Putamen (tissue), 1 donor: ENCODE measurements around the gene GNA14.
"Not testable (repeated sequence)": the region's sequence is repeated elsewhere in the genome, so short reads cannot be mapped to it uniquely, and the experiment has no call there.

Experiments
- DNase-seq: peaks from one replicate; pipeline ENCODE4 v3.0.0-alpha.2; 2016; ENCODE audit warnings: low spot score

Gene GNA14

DNA sequence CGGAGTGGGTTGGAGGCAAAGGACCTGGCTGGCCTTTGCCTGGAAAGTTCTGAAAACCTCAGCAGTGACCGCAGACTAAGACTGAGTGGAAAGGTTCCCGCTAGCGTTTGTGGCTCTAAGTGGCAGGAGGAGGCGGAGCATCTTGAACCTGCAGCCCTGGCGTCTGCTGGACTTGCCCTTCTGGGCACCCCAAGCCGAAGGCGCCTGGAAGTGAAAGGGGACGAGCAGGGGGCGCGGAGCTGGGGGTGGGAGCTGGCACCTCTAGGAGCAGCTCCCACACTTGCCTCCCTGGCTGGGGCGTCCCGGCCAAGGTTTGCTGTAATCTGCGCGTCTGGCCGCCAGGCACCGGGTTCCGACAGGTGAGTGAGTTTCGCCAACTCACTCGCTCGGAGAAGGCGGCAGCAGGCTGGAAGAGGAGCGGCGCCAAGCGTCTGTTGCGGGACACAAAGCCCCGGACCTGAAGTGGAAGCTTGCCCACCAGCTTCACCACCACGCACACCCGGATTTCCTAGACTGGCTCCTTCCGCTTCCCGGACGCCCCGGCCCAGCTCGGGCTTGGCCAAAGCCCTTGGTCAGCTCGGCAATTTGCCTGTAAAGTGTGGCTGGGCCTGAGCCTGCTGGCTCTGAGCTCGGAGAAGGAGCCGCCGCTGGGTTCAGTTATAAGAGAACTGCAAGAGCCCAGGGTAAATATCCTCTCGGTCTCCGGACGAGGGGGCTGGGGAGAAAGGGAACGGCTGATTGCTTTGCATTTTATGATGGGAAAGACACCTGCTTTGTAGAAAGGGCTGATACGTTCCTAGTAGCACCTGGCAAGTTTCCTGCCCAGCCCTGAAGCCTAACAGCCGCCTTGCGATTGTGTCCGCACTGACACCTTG lies at the start of gene GNA14:
Gene GNA14, minus strand, starts transcription at position 89 of the 875 bp plus-strand sequence. CDS start 529 bp downstream, outside the sequence.
- DNase-seq, result no peak

DNA sequence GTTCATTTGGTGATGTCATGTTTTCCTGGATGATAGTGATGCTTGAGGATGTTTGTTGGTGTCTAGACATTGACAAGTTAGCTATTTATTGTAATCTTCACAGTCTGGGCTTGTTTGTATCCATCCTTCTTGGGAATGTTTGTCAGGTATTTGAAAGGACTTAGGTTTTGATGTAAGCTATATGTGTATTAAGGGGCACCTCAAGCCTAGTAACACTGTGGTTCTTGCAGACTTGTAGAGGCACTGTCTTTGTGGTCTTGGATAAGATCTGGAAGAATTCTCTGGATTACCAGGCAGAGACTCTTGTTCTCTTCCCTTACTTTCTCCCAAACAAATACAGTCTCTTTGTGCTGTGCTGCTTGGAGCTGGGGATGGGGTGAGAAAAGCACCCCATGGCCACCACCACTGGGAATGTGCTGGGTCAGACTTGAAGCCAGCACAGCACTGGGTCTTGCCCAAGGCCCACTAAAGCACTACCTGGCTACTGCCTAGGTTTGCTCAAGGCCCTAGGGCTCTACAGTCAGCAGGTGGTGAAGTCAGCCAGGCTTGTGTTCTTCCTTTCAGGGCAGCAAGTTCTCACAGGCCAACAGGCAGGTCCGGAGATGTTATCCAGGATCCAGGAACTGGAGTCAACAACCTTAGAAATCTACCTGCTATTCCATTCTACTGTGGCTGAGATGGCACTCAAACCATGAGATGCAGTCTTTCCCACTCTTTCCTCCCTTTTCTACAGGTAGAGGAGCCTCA lies 49.3 kb upstream of the GNA14 start:
- no peak for DNase-seq

DNA sequence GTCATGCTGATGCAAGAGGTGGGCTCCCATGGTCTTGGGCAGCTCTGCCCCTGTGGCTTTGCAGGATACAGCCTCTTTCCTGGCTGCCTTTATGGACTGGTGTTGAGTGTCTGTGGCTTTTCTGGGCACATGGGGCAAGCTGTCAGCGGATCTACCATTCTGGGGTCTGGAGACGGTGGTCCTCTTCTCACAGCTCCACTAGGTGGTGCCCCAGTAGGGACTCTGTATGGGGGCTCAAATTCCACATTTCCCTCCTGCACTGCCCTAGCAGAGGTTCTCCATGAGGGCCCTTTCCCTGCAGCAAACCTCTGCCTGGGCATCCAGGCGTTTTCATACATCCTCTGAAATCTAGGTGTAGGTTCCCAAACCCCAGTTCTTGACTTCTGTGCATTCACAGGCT lies 42.6 kb upstream of the GNA14 start:
- not testable (repeated sequence) for DNase-seq

DNA sequence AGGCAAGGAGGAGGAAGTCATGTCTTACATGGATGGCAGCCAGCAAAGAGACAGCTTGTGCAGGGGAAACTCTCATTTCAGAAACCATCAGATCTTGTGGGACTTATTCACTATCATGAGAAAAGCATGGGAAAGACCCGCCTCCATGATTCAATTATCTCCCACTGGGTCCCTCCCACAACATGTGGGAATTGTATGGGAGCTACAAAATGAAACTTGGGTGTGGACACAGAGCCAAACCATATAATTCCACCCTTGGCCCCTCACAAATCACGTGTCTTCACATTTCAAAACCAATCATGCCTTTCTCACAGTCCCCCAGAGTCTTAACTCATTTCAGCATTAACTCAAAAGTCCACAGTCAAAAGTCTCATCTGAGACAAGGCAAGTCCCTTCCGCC lies 42.0 kb upstream of the GNA14 start:
- DNase-seq, result not testable (repeated sequence)

DNA sequence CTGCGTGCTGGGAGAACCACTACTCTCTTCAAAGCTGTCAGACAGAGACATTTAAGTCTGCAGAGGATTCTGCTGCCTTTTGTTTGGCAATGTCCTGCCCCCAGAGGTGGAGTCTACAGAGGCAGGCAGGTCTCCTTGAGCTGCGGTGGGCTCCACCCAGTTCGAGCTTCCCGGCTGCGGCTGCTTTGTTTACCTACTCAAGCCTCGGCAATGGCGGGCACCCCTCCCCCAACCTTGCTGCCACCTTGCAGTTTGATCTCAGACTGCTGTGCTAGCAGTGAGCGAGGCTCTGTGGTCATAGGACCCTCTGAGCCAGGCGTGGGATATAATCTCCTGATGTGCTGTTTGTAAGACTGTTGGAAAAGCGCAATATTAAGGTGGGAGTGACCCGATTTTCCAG lies 39.6 kb upstream of the GNA14 start:
- DNase-seq, result not testable (repeated sequence)

DNA sequence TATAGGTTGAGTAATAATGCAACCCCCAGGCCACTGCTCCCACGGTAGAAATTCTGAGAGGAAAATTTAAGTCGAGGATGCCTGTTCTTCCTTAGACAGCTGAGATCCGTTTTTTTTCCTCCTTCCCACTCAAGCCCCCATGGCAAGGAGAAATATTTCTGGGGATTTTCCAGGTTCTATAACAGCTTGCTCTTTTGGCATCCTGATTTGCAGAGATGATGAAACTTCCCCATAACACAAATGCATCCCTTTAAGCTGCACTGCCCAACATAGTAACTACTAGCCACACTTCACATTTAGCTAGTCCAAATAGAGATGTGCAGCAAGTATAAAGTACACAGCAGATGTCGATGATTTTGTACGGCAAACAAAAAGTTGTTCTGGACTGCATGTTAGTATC lies 32.5 kb upstream of the GNA14 start:
- DNase-seq, result no peak

DNA sequence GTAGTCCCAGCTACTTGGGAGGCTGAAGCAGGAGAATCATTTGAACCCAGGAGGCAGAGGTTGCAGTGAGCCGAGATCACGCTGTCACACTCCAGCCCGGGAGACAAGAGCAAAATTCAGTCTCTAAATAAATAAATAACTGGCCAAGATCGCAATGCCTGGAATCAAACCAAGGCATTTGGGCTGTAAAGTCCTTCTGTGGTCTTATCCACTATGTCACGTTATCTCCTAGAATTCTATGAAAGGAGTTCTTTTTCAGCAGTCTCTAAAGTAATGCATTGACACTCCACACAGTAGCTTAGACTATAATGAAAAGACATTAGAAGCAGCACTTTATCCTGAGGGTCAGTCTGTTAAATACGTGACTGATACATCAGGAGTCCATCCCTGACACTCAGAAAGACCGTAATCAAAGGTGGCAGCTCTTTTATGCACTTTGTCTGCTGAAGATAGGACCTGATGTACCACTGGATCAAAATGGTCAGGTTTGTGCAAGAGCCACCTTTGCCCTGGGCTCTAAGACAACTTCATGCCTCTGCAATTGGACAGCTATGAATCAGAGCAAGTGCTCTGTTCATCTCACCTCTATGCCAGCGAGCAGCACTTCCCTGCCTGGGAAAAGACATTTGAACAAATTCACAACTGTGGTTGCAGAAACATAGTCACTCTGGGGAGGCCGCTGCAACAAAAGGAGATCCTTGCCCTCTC lies 31.7 kb upstream of the GNA14 start:
- no peak for DNase-seq

DNA sequence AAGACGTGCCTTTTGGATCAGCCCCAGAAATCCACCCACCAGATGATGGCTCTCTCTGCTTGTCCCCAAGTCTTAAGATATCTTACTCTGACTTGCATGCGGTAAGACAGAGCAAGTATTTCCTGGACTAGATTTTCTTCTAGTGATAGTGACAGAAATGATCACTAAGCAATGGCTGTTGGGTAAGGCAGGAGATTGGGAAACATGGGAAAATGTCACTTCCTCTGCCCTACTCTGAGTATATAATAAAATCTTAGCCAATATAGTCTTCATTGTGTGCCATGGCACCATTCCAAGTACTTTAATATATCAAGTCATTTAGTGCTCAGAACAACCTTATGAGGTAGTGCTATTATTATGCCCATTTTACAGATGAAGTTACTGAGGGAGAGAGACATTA lies 31.0 kb upstream of the GNA14 start:
- DNase-seq, result no peak

DNA sequence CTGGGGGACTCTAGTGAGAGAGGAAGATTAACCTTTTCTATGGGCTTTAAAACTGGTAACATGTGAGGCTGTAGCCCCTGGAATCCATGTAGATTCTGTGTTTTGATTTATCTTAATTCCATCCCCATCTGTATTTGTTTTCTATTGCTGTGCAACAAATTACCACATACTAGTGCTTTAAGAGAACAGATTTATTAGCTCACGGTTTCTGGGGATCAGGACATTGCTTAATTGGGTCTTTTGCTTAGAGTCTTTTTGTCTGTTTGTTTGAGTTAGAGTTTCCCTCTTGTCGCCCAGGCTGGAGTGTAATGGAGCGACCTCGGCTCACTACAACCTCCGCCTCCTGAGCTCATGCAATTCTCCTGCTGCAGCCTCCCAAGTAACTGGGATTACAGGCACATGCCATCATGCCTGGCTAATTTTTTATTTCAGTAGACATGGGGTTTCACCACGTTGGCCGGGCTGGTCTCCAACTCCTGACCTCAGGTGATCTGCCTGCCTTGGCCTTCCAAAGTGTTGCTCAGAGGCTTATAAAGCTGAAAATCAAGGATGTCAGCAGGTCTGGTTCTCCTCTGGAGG lies 29.9 kb upstream of the GNA14 start:
- DNase-seq, result no peak

DNA sequence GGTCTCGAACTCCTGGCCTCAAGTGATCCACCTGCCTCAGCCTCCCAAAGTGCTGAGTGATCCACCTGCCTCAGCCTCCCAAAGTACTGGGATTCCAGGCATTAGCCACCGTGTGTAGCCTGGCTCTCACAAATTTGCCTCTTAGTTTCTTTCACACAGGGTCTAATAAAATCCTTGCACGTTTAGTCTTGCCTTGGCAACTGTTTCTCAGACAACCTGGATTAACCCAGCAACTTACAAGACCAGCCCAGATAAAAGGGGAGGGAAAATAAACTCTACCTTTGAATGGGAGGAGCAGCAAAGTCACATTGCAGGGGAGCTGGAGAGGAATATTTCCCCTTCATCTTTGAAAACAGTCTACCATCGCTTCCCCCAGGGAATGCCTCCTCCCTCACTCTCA lies 29.3 kb upstream of the GNA14 start:
- no peak for DNase-seq

DNA sequence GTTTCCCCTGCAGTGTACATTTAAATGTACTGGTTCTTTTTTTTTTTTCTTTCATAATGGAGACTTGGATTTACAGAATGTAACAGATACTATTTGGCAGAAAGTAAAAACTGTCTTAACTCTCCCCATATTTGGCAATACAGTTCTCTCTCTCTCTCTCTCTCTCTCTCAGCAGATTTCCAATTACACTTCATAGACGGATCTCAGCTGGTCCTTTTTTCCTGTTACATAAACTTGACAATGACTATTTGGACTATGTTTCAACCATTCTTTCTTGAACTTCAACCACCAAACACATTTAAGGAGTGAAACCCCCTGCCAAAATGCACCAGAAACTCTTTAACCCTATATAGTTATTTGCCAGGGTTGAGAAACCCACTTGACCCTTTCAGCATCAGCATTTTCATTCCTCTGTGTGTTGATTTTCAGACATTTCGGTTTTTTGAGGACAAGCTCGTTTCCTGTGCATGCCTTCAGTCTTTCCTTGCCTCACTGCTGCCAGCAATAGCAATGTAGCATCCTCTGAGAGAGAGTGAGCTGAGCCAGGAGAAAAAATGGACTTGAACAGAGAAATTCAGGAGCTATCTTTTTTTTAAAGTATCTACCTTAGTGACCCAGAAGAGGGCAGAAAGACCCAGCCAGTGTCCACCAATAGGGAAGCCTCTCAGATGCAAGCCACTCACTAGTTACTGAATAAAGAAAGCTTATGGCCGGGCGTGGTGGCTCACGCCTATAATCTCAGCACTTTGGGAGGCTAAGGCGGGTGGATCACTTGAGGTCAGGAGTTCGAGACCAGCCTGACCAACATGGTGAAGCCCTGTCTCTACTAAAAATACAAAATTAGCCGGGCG lies 26.0 kb upstream of the GNA14 start:
- DNase-seq, result no peak

DNA sequence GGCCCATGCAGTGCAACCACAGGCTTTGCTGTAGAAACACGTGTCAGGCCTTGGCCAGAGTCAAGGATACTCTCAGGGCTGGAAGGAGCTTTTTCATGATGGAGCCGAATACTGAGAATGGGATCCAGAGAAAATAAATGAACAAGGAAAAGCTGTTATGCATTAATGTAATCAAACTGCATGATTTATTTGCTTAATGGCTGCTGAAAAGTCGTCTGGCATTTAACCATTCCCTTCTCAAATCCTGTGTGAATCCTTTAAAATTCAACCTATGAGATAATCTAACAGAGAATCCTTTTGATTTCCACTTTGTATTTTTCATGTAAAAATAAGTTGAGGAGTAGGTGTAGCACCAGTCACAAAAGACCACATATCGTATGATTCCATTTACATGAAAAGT lies 24.1 kb upstream of the GNA14 start:
- no peak for DNase-seq

DNA sequence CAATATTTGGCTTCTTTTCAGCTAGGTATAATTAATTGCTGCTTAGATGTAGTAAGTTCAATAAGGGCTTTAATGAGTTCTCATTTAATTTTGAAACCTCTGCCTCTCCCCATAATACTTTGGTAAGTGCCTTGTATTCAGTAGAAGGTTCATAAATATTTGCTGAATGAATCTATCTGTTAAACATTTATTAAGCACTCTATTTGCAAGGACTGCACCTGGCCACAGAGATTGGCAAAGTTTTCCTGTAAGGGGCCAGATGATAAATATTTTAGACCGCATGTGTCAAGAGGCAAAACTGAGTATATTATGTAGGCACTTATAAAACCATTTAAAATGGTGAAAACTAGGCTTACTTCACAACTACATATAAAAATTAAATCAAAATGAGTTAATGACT lies 19.0 kb upstream of the GNA14 start:
- DNase-seq, result no peak

DNA sequence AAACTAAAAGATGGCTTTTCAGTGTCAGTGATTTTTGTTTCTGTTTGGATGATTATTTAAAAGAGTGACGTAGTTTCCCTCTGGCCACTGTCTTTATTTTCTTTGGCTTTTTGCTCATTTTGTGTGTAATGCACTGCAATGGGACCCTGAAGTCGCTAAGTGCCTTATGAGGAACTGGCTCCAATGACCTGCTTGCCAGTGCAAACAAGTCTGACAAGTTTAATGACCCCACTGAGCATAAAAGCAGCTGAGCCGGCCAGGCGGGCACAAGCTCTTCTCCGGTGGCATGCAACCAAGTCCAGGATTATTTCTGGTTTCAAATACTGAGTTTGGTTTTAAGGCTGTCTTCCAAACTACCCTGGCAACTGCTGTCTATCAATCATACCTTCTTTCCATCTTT lies 15.6 kb upstream of the GNA14 start:
- no peak for DNase-seq

DNA sequence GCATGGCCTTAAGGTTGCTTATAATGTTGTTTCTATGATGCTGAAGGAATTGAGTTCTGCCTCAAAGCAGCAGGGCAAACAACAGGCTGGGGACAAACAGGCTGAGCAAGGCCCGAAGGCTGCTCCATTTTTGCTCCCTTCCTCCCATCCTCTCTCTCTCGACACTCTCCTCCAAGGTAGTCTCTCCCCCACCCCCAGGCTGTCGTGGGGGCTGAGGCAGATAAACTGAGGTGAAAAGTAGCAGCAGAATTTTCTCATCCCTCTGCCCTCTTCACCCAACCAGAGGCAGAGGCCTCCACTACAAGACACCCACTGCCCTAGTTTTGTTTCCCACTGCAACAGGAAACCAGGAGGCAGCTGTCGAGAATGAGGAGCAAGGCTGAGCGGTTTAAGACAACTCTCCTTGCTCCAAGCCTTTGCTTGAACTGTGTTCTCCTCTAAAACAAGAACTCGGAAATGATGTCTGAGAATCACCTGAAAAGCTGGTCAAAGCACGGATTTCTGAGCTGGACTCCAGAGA lies 13.5 kb upstream of the GNA14 start:
- no peak for DNase-seq

DNA sequence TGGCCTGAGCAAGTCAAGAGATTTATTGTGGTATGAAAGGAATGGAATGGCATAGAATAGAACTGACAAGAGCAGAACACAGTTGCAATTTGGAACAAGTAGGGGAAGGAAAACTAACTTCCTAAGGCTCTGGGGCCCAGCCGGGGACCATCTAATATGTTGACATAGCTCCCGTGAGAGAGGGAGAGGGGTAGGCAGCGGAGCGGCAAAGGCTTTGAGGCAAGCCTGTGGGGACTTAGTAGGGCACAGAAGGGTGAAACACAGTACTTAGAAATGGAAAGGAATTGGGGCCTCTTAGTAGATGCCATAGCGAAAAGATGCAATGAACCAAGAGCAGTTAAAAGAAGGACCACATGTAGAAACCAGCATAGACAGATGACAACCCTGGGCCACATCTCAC lies 11.8 kb upstream of the GNA14 start:
- no peak for DNase-seq

DNA sequence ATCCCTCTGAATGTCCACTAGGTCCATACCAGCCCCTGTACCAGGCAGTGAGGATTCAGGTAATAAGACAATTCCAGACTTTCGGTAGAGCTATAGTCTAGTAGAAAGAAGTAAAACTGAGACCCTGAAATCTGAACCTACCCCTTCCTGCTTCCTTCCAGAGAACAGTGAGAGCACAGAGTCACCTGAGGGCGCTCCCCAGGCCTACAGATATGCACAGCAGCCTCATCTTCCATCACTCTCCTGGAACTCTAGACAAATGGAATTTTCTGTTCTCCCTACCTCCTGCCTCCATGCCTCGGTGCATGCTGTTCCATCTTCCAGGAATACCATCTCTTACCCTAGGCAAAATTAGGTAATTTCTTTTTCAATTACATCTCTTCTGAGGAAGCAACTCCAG lies 3.1 kb upstream of the GNA14 start:
- DNase-seq, result no peak

DNA sequence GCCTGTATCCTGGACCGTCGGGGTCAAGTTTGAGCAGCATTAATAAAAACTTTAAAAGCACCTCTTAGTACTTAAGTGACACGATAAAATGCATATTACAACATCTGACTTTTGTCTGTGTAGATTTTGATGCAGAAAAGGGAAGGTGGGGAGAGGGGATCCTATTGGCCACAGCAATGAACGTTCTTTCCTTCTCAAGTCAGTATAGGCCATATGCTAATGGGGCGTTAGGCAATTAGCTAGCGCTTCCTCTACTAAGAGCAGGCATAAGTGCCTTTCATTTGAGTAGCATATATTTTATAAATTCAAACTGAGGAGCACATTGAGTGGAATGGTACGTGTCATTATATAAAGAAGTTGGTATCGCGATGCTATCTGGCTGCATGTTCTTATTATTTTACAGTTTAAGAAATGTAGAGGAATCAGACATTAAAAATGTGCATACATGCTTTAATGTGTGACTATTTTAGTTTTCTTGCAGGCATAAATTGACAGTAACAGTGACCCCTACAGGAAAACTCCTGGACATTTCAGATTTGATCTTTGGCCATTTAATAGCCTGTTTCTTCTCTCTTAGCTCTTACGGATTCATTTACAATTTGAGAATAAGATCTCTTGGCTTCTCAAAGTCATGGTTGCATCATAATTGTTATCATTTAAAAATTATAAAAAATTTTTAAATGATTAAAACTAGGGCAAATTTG lies 1.1 kb upstream of the GNA14 start:
- no peak for DNase-seq

DNA sequence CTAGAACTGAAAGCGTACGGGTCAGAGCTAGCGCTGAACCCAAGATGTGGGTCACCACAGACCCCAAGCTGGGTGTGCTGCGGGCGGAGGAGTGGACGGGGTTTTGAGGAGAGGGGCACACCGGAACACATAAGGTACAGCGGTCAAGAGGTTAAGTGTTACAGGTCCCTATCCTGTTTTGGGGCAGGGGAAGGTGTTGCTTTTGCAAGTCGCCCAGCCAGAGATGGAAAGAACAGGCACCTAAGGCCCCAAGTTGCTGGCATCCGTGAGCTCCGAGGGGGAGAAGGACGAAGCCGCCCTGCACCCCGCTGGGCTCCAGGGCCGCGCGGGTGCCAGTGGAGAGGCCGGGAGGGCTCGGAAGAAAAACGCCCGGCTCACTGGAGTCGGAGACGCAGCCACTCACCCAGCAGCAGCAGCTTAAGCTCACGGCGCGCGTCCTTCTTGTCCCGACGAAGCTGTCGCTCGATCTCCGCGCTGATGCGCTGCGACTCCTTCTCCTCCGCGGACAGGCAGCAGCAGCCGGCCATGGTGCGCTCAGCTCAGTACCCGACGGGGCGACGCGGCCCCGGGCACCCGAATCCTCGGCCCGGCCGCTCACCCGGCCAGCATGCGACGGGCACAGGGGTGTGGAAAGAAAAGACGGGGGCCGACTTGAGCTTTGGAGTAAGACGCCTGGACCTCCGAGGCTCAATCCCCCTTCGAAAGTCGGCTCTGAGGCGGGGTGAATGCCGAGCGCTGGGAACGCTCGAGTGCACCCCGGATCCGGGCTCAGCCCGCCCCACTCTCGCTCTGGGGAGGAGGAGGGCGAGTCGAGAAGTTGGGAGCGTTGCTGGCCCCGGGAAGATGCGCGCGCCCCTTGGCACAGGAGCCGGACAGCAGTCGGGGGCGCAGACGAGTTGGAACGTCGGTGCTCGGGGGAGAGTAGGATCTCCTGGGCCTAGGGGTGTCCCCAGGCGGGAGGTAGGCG lies 572 bp downstream of the GNA14 start:
- DNase-seq, result no peak
